Measurements from ENCODE around the gene HDLBP.

DNA sequence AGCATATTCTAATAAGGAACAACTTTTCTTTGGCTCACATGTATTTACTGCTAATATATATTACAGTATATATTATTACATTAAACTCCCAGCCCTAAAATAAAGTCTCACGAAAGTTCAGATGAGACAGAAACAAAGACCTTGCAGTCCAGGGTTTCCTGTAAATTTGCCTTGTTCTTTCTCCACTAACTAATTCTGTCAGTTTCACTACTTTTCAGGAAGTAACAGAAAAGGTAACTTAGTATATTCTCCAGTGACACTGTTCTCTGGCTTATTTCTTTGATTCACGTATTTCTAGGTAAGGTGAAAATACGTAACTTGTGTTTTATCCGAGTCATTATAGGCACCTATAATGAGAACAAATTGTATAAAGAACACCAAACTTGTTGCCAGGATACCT, 35.2 kb downstream of the HDLBP start:
- no peak for TF ChIP-seq GATA3 (IDR thresholded peaks at IDR 0.05; ENCODE audit: low read depth, low read length)
- no peak for TF ChIP-seq GATA2 (IDR thresholded peaks at IDR 0.05; ENCODE audit: low read depth, low read length)

Measured in SH-SY5Y (cell line).